MCF 10A (cell line): ENCODE results near the gene FPGS. TPM values are rescaled to one million over a fixed set of nuclear protein-coding genes. Genes with fewer than 3 reads are reported as not detected.
A peak's percentile ranks its signal among the peaks of the same experiment; 100 is the strongest.

Experiments used
- BruUV-seq: library from RNA; stranded (reverse); fragments of 400-500 nt; replicated peaks from 2 replicates; lab custom pipeline; 2021; lab: Mats Ljungman, UMichigan
- CTCF ChIA-PET: fragments of 300-600 bp; sonication (Branson Sonifier 250); formaldehyde crosslinking; extraction: SDS; loops from one replicate; lab custom pipeline; 2021; ENCODE audit warnings: antibody characterized with exemption, inconsistent platforms; lab: Yijun Ruan, JAX
- POLR2A ChIA-PET: fragments of 300-600, 350-650 bp; sonication (Branson Sonifier 250); formaldehyde crosslinking; extraction: SDS; loops from one replicate; lab custom pipeline; 2020; ENCODE audit warnings: antibody characterized with exemption, inconsistent platforms; lab: Yijun Ruan, JAX
- DNase-seq: peaks from one replicate; pipeline ENCODE4 v3.0.0-alpha.2; 2018; ENCODE audit not compliant: unreplicated experiment
- H3K27ac Mint-ChIP-seq: one replicate; pipeline ENCODE4 v1.8.0; 2022; ENCODE audit warnings: mild to moderate bottlenecking, low read depth, mixed read lengths; ENCODE audit not compliant: unreplicated experiment
- H3K27me3 Mint-ChIP-seq: one replicate; pipeline ENCODE4 v1.8.0; 2022; ENCODE audit warnings: mixed read lengths; ENCODE audit not compliant: insufficient read depth, unreplicated experiment
- H3K36me3 Mint-ChIP-seq: one replicate; pipeline ENCODE4 v1.8.0; 2022; ENCODE audit warnings: mild to moderate bottlenecking, moderate library complexity, mixed read lengths; ENCODE audit not compliant: insufficient read depth, unreplicated experiment
- H3K4me1 Mint-ChIP-seq: one replicate; pipeline ENCODE4 v1.8.0; 2022; ENCODE audit warnings: mixed read lengths; ENCODE audit not compliant: insufficient read depth, unreplicated experiment
- H3K4me3 Mint-ChIP-seq: one replicate; pipeline ENCODE4 v1.8.0; 2022; ENCODE audit warnings: mild to moderate bottlenecking, moderate library complexity, mixed read lengths; ENCODE audit not compliant: unreplicated experiment
- H3K9me3 Mint-ChIP-seq: one replicate; pipeline ENCODE4 v1.8.0; 2022; ENCODE audit warnings: mixed read lengths; ENCODE audit not compliant: unreplicated experiment
- intact Hi-C: fragments of 100-400 bp; cut with micrococcal nuclease; formaldehyde crosslinking; loops from 2 replicates; pipeline ENCODE4 v1.14.1; 2022
- total RNA-seq: library from RNA; stranded (reverse); gene quantifications from 2 replicates; pipeline ENCODE4 v1.2.3, GENCODE V29; 2022
- TF ChIP-seq, protein P1 (sequence below): fragments of 200-600 bp; IDR thresholded peaks from one replicate; pipeline ENCODE4 v1.8.0; 2022; ENCODE audit warnings: antibody characterized with exemption, mild to moderate bottlenecking; ENCODE audit not compliant: unreplicated experiment

The FPGS gene
- total RNA-seq, 1 experiment from 2014 or later = 130 TPM

DNA sequence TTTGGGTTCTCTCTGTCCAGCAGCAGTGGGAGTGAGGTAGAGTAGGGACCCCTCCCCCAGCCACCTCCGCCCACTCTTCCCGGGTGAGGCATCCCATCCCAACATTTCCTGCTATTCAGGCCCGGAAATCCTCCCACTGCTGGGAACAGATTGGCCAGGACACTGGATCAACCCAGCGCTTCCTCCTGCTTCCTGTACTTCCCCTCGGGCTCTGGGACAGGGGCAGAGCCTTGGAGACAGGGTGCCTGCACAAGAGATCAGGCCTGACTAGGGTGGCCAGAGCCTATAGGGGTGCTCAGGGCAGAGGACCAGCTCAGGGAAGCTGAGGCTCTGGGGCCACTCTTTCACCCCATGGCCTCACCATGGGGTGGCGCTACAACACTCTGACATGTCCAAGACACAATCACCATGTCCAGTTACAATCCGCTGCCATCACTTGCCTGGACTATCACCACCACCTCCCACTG, 38.7 kb upstream of the FPGS start:
- BruUV-seq = no TSS peak
- Mint-ChIP-seq H3K27ac (no peak overlapping the region), H3K4me3 (no peak overlapping the region), H3K9me3 (peaks cover 7% of the 10 kb centered on the region), H3K4me1 (no peaks in the 10 kb centered on the region), H3K36me3 (no peaks in the 10 kb centered on the region), H3K27me3 (peaks cover 15% of the 10 kb centered on the region)
- peak; percentile 14 for DNase-seq
- TF ChIP-seq, protein P1, sequence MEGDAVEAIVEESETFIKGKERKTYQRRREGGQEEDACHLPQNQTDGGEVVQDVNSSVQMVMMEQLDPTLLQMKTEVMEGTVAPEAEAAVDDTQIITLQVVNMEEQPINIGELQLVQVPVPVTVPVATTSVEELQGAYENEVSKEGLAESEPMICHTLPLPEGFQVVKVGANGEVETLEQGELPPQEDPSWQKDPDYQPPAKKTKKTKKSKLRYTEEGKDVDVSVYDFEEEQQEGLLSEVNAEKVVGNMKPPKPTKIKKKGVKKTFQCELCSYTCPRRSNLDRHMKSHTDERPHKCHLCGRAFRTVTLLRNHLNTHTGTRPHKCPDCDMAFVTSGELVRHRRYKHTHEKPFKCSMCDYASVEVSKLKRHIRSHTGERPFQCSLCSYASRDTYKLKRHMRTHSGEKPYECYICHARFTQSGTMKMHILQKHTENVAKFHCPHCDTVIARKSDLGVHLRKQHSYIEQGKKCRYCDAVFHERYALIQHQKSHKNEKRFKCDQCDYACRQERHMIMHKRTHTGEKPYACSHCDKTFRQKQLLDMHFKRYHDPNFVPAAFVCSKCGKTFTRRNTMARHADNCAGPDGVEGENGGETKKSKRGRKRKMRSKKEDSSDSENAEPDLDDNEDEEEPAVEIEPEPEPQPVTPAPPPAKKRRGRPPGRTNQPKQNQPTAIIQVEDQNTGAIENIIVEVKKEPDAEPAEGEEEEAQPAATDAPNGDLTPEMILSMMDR = no peak
- ChIA-PET CTCF (interaction anchor here (0.6 kb wide), 1 partner anchor 168 kb away, joined by 3 read pairs; no protein-coding TSS in a partner anchor), POLR2A (no interaction called here)
- intact Hi-C loops = no loop called here

DNA sequence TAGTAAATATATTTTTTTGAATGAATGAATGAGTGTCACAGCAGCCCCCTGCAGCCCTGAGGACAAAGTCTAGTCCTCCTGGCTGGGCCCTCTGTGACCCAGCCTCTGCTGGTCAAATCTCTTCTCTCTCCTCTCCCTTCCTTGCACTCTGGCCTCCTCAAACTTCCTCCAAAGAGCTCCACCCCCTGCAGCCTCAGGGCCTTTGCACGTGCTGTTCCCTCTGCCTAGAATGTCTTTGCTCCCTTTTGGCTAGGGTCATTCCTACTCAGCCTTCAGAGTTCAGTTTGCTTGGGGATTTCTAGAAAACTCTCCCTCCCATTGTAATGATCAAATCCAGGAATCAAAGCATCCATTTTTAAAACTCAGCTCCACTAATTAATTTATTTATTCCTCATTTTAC, 37.3 kb upstream of the FPGS start:
- H3K27ac Mint-ChIP-seq = no peak overlapping the region
- ChIA-PET POLR2A (interaction anchor here (0.6 to 1.3 kb wide), 5 partner anchors 9 to 1123 kb away, joined by 3 to 6 read pairs (median 3); no protein-coding TSS in a partner anchor), CTCF (interaction anchor here (0.9 to 2.6 kb wide), 4 partner anchors 31 to 156 kb away, joined by 3 to 7 read pairs (median 4); partner anchors contain the start of gene TOR2A)
- no peak for DNase-seq
- peaks cover 7% of the 10 kb centered on the region for H3K9me3 Mint-ChIP-seq
- intact Hi-C loops = no loop called here
- H3K4me3 Mint-ChIP-seq = no peak overlapping the region
- H3K36me3 Mint-ChIP-seq = no peaks in the 10 kb centered on the region
- no peaks in the 10 kb centered on the region for H3K4me1 Mint-ChIP-seq
- no TSS peak for BruUV-seq
- H3K27me3 Mint-ChIP-seq = peaks cover 15% of the 10 kb centered on the region
- TF ChIP-seq, protein P1 = no peak

DNA sequence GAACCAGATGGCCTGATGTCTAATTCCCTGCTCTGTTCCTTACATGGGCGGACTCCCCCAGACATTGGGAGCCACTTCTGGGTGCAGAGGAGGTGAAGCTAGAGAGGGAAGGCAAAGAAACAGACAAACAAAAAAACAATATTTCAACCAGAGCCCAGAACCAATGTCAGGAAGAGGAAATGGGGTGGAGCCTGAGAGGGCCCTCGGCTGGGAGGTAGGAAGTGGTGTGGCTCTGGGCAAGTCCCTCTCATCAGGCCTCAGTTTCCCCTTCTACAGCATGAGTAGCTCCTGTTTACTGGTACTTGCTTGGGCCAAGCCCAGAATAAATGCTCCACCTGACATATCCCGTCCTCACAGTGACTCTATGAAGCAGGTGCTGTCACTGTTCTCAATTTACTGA, 35.3 kb upstream of the FPGS start:
- H3K27ac Mint-ChIP-seq = no peak overlapping the region
- H3K4me3 Mint-ChIP-seq = no peak overlapping the region
- intact Hi-C loops = no loop called here
- ChIA-PET CTCF (interaction anchor here (0.6 to 2.6 kb wide), 4 partner anchors 17 to 154 kb away, joined by 3 to 6 read pairs (median 6); partner anchors contain the start of gene TTC16), POLR2A (interaction anchor here (4.9 kb wide), 1 partner anchor 27 kb away, joined by 50 read pairs; no protein-coding TSS in a partner anchor)
- TF ChIP-seq, protein P1 = no peak
- no peaks in the 10 kb centered on the region for H3K4me1 Mint-ChIP-seq
- DNase-seq = no peak
- peaks cover 8% of the 10 kb centered on the region for H3K27me3 Mint-ChIP-seq
- no peaks in the 10 kb centered on the region for H3K36me3 Mint-ChIP-seq
- no TSS peak for BruUV-seq
- peaks cover 7% of the 10 kb centered on the region for H3K9me3 Mint-ChIP-seq

DNA sequence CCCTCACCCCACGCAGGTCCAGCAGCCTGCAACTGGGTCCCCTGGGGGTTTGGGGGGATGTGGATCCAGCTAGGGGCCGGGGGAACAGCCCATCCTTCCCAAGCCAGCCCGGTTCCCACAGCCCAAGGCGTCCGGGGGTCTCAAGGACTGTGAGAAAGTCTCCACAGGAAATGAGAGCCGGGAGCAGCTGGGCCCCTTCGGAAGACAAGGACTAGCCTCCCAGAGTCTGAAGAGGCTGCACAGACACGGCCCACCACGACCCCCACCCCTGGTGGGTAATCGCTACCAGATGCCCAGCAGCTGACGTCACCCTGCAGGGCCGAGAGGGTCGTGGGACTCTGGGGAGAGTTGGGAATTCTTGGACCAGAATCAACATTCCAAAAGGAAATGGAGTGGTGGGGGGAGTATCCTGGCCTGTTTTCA, 34.8 kb upstream of the FPGS start:
- H3K27ac Mint-ChIP-seq = no peak overlapping the region

More for the DNA sequence above, 34.8 kb upstream of the FPGS start:
- no TSS peak for BruUV-seq
- ChIA-PET CTCF (interaction anchor here (0.6 to 2.6 kb wide), 4 partner anchors 17 to 154 kb away, joined by 3 to 6 read pairs (median 4); no protein-coding TSS in a partner anchor), POLR2A (interaction anchor here (2.0 to 4.9 kb wide), 2 partner anchors 27 to 33 kb away, joined by 7 to 50 read pairs; partner anchors contain the start of gene TOR2A)
- H3K36me3 Mint-ChIP-seq = no peaks in the 10 kb centered on the region
- H3K4me3 Mint-ChIP-seq = no peak overlapping the region
- peaks cover 3% of the 10 kb centered on the region for H3K27me3 Mint-ChIP-seq
- peaks cover 7% of the 10 kb centered on the region for H3K9me3 Mint-ChIP-seq
- intact Hi-C loops = no loop called here
- no peak for DNase-seq
- TF ChIP-seq, protein P1 = no peak
- no peaks in the 10 kb centered on the region for H3K4me1 Mint-ChIP-seq
